Breast epithelium (tissue), 3 donors: ENCODE measurements around the gene ANKRD53.

ENCODE experiments used
- POLR2AphosphoS5 ChIP-seq, 3 donors: sonication (generic); formaldehyde crosslinking; IDR thresholded peaks; one replicate each; pipeline ENCODE4 v1.6.1; 2017; ENCODE audit warnings: antibody characterized with exemption in 3 of 3
- TF ChIP-seq, protein P1 (sequence below), 3 donors: fragments of 450-650 bp; IDR thresholded peaks; one replicate each; pipeline ENCODE4 v1.5.1; 2016 to 2017; ENCODE audit warnings: antibody characterized with exemption in 3 of 3, mild to moderate bottlenecking in 3 of 3, moderate library complexity in 3 of 3

DNA sequence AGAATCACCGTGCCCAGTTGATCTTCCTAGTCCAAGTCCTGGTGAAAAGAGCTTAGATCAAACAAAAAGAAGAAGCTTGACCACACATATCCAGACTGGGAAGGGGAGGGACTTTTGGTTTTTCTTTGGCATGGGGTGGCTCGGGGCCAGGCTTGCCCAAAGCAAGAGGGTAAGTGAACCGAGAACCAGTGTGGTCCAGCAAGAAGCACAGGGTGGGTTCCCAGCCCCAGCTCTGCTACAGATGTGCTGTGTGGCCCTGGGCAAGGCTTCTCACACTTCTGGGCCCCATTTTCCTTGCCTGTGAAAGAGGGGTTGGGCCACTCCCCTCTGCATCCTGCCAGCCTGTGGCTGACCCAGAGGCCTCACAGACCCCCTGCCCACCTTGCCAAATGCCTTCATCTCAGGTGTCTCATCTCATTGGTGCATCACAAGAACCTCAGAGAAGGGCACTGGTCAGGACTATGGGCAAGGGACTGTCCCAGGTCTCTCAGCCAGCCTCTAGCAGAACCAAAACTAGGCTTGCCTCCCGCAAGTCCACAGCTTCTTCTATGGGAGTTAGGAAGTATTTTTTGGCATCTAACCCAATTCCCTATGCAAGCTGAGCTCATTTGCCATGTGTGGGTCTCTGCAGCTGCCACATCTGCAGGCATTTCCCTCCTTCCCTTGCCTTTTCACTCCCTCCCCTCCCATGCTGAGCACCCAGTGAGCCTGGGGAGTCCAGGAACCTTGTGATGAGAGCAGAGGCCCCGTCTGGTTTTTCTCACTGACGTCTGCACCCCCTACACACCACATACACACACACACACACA, 35.8 kb upstream of the ANKRD53 start:
- TF ChIP-seq, protein P1, sequence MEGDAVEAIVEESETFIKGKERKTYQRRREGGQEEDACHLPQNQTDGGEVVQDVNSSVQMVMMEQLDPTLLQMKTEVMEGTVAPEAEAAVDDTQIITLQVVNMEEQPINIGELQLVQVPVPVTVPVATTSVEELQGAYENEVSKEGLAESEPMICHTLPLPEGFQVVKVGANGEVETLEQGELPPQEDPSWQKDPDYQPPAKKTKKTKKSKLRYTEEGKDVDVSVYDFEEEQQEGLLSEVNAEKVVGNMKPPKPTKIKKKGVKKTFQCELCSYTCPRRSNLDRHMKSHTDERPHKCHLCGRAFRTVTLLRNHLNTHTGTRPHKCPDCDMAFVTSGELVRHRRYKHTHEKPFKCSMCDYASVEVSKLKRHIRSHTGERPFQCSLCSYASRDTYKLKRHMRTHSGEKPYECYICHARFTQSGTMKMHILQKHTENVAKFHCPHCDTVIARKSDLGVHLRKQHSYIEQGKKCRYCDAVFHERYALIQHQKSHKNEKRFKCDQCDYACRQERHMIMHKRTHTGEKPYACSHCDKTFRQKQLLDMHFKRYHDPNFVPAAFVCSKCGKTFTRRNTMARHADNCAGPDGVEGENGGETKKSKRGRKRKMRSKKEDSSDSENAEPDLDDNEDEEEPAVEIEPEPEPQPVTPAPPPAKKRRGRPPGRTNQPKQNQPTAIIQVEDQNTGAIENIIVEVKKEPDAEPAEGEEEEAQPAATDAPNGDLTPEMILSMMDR (IDR thresholded peaks at IDR 0.05) = no peak
- TF ChIP-seq POLR2AphosphoS5 (IDR thresholded peaks at IDR 0.05) = no peak
